Measurements from ENCODE around the gene JAZF1.
A peak's percentile ranks its signal among the peaks of the same experiment; 100 is the strongest.

The JAZF1 gene

DNA sequence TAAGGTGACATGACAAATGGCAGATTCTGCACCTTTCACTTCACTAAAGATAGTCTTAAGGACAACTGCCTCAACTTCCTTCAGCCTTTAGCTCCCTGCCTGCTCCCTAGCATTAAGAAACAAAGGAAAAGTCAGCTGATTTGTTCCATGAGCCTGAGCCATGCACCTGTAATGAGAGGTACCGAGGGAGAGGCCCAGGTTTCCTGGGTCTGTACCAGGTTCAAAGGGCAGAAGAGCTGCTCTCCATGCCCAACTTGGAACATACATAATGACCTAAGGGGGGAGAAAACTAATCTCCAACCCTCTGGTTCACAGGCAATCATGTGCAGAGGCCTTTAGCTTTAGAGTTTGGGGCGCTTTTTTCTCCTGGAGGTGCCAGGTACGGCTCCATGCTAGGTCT is 111.2 kb downstream of the JAZF1 start:
- DNase-seq = no peak

DNA sequence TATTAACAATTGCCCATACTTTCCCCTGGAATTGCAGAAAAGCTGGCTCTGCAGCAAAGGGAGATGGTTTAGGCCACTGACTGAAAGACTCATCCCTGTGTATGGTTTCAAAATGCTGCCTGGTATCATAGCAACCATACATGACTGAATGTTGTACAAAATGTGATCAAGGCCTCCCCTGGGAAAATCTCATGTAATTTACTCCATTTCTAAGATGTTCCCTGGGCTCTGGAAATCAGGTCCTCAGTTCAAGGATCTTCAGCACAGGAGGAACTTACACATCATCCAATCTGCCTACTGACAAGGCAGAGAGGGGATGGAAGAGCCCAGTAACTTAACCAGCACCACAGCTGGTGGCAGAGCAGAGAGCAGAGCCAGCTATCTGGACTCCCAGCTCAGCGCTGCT is 111.8 kb downstream of the JAZF1 start:
- DNase-seq = peak; percentile 36

DNA sequence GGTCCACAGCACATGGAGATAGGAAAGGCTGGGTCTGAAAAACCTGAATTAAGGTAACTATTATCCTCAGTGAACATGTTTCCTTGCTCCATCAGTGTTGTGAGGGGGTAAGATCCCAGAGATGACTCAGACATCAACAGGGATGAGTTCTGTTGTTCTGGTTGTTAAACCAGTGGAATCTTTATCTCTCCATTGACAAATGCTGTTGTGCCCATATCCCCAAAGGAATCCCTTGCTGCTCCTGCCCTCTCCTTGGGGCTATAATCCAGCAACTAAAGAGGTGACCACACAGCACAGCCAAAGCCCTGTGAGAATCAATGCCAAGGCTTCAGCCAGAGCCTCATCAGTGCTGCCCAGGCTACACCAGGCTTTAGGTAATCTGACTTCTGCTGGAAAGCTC is 113.4 kb downstream of the JAZF1 start:
- peak; percentile 45 for DNase-seq

DNA sequence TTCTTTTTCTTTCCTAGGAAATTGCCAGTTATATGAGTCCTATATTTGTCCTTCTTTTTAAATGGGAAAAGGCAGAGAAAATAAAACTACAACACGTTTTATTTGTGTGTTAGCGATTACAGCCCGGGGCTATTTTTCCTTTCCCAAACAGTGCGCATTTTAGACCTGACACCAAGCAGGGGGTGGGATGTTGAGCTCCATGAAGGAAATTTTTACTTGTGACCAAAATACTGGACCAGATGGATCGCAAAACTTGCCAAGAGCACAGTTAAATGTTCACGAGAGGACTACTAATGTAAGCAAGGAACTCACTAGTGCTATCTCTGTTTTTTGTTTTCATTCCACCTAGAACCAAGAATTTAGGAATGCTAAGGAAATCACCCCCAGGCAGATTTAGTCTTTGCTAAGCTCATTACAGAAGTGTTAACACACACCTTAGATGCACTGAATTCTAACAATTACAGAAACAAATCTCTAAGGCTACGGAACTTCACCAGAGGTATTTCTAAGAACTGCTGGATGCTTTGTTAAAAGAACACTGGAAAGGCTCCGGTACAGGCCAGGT is 114.8 kb downstream of the JAZF1 start:
- no peak for DNase-seq

DNA sequence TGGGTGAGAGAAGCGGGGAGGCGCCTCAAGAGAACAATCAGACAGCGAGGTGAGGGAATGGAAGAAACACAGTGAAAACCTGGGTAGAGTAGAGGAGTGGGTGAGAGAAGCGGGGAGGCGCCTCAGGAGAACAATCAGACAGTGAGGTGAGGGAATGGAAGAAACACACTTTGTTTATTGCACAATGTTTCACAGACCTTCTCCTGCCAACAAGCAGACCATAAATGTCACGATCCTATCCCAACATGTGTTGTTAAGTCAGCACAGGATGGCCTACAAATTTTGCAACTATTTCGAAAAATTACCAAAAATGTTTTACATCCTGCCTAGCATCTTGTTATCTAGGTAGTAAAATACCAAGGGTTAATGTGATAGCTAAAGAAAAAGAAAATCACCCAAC is 115.3 kb downstream of the JAZF1 start:
- no peak for DNase-seq

DNA sequence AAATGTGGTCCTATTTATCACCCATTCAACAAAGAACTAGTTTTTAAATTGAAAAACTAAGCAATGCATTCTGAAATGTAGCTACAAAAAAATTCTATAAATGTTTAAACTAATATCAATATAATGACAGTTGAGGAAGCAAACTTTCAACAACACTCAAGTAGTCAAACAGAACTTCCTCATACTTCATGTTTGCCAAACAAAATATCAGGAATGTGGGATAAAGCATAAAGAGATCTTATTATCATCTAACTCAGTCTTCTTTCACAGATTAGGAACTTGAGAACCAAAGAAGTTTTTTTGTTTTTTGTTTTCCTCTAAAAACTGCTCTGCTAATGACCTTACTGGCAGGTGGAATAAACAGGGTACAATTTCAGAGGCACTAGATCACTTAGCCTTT is 116.2 kb downstream of the JAZF1 start:
- DNase-seq = no peak

DNA sequence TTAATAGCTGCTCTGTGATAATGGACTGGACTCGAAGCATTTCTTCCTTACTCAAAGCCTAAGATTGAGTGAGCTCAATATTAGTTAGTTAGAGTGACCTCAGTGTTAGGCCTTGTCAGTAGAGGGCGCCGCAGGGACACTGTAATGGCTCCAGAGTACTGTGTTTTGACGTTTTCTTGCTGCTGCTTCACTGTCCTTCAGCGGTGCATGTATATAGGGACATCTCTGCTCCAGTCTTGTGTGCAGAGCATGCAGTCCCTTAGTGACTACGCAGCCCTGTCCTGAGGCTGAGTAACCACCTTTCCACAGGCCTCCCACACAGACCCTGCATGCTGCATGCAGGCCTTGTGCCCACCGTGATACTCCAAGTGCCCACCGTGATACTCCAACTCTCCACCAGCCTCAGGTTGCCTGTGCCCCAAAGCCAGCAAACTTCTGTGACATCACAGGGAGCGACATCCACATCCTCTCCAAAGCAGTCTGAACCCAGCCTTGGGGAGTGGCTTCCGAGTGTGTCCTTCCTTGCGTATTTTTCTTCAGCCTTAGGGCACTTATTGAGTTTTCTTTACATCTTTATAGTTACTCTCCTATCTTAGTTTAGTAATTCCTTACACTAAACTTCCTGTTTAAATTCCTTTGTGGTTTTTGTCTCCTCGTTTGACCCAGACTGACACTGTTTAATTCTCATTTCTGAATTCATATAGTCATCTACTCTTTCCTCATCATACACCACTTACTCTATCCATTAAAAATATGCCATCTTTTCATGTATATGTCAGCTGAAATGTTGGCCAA is 118.2 kb downstream of the JAZF1 start:
- DNase-seq = peak; percentile 59

DNA sequence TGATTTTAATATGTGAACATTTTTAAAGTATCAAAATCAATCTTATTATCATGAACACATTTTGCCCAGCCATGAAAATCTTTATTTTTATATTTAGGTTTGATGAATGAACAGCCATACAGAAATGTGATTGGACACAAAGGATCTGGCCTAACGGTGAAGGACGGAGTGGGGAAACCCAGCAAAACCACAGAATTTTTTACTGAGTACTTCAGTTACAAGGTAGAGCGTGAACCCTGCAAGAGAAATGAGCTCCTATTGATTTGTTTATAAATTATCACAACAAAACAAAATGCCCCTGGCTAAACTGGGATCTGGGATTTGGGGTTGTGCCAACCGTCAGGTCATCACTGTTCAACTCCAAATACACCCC is 118.8 kb downstream of the JAZF1 start:
- DNase-seq = no peak

DNA sequence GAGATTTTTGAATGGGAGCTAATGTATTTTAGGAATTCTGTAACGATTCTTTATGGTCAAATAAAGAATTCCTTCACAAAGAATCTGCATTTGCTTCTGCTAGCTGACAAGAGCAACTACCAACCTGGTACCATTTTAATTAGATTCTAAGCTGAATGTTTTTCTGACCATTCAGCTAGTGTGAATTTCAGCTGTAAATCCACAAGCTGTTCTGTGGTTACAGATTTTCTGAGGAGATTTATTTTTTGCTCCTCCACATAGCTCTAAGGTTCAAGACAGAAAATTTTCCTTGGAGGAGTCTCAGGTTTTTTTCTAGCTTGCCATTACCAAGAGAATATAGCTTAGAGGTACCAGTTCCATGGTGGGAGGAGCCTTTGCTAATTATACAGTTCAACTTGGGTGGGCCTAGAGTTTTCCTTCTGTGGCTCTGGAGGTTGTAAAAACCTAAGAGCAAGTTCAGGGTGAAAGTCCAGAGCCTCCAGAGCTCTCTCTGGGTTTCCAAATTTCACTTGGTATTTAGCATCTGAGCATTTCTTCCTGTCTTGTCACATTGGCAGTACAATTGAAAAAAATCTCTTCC is 120.1 kb downstream of the JAZF1 start:
- DNase-seq = no peak

DNA sequence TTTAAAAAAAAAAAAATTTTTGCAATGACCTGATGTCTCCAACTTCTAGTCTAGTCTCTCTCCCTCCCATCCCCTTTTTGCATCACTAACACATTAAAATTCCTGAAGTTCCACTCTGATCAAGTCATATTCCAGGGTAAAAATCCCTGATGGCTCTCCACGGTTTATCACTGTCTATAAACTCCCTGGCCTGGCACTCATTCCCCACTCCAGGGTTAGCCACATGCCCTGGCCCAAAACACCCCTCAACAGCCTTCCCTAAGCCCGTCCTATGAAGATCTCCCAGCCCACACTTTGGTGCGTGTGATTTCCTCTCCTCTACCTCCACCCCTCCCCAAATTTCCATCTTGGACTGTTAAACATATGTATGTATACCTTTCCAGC is 125.4 kb downstream of the JAZF1 start:
- DNase-seq = peak; percentile 88

DNA sequence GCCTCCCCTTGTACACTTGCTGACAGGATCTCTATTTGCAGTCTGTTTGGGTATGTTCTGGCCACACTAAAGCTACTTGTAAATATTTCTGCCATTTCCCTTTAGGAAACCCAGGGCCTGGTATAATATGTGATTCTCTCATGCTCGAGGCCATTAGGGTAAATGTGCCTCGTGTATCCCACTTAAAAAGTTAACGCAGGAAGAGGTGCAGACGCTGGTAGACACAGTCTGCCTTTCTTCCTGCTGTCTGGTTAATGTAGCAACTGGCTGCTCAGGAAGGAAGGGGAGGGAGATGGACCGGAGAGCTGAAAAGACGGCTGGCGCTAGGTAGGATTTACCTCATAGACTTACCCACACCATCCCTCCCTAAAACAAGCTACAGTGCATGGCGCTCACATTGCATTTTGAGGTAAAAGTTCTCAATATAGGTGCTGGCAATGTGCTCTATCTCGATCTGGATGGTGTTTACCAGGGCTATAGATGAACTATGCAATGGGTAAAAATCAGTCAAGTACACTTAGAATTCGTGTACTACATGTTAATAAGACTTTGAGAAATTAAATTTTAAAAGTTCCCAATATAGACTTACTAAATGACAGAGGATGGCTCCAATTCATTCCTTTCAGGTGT is 125.9 kb downstream of the JAZF1 start:
- DNase-seq = peak; percentile 69

DNA sequence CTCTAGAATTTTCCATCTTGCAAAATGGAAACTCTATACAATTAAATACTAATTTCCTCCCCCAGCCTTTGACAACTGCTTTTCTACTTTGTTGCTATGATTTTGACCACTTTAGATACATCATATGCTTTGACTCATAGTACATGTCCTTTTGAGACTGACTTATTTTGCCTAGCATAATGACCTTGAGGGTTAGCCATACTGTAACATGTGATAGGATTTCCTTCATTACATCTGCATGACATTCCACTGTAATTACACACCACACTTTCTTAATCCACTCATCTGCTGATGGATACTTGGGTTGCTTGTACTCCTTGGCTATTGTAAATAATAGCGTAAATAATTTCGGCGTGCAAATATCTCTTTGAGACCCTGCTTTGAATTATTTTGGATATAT is 127.7 kb downstream of the JAZF1 start:
- DNase-seq = no peak

DNA sequence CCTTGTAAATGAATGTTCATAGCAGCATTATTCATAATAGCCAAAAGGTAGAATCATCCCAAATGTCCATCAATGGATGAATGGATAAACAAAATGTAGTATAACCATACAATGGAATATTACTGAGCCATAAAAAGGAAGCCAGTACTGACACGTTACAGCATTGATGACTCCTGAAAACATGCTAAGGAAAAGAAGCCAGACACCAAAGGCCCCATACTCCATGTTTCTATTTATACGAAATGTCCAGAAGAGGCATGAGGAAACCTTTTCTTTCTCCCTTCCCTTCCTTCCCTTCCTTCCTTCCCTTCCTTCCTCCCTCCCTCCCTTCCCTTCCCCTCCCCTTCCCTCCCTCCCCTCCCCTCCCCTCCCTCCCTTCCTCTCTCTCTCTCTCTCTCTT is 131.9 kb downstream of the JAZF1 start:
- DNase-seq = no peak

DNA sequence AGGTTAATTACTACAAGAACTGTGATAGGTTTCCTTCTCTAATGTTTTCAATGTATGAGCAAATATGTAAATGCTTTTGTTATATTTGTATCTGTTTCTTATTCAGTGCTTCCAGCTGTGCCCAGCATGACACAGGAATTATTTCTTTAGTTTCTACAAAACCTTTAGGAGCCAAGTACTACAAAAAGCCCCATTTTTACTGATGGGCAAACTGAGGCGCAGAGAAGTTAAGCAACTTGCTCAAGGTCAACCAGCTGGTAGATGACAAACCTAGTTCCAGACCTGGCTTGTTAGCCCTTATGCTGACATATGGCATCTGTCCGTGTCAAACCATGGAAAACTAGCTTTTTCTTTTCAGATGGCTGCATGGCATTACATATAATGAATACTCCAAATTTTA is 134.6 kb downstream of the JAZF1 start:
- no peak for DNase-seq

DNA sequence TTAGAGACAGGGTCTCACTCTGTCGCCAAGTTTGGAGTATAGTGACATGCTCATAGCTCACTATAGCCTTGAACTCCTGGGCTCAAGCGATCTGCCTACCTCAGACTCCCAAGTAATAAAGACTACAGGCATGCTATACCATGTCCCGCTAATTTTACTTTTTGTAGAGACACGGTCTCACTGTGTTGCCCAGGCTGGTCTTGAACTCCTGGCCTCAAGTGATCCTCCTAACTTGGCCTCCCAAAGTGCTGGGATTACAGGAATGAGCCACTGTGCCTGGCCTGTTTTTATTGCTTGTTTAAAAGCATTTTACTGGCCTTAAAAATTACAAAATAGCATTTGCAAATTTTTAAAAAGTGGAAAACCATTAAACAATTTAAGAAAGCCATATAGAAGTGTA is 135.0 kb downstream of the JAZF1 start:
- no peak for DNase-seq

DNA sequence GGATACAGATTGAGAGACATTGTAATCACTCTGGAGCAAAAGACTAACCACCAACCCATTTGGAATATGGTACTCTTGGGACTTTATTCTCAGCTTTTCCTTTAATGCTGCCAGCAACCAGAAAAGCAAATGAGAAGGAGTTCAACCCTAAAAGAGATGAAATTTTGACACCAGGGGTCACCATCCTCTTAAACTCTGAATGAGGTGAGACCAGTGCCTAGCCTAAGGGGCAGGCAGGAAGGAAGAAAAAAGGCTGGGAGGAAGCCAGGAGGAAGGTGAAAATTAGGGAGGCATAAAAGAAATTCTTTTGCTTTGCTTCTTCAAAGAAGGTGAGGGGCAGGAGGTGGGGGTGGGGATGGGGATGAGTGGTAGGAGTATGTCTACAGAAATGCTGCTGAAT is 135.8 kb downstream of the JAZF1 start:
- no peak for DNase-seq

DNA sequence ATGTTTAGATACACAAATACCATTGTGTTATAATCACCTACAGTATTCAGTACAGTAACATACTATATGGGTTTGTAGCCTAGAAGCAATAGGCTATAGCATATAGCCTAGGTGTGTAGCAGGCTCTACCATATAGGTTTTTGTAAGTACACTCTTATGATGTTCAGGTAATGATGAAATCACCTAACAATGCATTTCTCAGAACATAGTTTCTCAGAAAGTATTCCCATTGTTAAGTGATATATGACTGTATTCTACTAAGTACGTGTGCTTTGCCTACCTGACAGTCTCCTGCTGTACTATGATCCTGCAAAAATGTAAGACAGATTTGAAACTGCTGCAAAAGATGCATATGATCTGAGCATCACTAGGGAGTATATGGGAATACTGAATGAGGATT is 137.9 kb downstream of the JAZF1 start:
- DNase-seq = no peak

DNA sequence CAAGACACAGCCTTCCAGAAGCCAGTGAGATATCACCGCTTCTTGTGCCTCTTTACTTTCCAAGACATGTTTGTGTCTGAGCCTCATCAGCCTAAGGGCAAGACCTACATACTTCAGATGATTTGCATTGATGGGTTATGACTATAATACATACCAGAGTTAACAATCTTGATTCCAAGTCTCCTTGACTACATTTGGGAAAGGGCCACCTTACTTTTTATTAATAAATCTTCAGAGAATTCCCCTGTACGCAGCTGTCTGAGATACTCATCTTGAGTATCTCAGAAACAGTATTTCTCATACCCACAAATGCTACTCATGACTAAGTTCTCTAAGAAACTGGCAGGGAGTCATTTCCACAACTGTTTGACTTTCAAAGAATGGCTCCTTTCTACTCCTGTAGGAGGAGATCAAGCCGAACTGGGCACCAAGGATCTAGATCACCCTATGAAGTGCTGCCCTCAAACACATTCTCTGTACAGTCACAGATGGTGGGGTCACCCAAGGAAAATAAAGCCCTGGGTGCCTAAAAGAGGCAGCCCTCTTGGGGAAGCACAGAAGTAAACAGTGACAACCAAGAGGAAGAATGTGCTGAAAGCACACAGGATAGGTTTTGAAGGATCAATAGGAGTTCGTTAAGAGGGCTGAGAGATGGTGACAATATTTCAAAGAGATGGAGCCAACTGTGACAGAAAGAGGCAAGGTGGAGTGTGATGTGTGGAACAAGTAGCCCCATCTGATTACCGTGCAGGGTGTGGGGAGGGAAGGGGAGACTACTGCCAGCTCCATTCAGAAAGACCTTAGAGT is 138.9 kb downstream of the JAZF1 start:
- DNase-seq = peak; percentile 76

DNA sequence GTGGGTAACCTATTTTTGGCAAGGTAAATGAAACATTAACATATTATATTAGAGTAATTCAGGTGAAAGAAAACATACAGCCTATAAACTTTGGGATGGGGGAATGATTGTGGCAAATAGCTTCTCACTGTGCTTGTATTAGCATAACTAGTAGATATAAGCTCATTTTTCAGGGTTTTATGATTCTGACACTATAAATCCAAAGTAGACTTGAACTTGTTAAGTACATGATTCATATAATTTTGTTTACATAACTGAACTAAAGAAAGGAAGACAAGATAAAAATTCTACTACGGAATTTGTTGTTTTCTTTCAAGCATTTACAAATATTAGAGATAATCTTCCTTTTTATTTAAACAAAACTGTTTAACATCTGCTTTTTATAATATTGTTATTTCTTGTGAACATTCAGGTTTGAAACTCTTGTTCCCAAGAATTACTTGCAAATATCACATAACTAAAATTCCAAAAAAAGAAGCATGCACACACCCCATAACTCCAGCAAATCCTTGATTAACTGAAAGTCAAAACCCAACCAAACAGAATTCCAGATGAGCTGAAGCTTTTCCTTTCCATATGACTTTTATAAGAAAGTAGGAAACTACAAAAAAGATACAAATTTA is 142.3 kb downstream of the JAZF1 start:
- DNase-seq = no peak

DNA sequence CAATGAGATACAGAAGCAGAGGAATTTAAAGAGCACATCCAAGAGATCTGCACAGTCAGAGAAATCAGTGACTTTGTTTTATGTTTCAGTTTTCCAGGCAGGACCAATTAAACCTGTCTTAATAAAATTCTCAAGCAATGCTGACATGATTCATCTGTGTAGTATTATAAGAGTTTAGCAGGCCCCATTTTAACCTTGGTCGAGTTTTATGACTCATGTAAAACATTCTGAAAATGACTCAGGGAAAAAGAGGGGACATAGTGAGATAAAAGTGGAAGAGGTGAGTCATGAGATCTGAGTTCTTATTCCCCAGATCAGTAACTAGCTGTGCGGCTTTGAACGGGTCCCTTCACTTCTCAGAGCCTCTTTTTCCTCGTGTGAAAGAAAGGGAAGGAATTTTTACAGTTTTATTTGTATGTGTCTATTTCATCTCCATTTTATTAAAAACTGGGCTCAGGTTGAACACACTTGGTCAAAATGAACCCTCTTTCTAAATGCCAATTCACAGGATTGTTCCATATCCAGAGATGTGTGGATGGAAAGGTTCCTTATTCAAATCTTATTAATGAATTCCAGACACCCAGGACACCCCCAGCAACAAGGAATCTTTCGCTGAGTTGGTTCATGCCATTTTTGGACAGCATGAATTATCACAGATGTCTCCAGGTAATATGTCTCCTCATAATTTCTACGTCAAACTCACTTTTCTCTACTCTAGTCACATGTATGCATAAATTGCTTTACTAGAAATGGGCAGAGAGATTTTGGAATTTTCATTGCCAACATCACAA is 143.2 kb downstream of the JAZF1 start:
- DNase-seq = peak; percentile 99

DNA sequence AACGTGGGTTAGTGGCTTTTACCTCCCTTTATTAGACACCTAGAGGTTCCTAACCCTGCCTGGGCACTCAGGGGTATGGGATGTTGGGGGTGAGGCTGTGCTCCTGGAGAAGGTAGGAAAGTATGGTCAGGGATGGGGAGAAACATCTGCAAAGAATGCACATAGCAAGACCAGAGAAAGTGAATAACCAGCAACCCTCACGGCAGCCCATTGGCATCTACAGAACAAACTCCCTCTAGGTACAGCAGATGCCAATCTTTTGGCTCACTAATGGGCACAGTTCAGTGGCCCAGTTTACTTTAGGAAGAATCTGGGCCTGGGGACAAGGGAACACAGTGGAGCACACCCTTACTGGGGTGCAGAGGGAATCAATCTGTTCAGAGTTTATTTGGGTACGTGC is 143.9 kb downstream of the JAZF1 start:
- DNase-seq = peak; percentile 27

DNA sequence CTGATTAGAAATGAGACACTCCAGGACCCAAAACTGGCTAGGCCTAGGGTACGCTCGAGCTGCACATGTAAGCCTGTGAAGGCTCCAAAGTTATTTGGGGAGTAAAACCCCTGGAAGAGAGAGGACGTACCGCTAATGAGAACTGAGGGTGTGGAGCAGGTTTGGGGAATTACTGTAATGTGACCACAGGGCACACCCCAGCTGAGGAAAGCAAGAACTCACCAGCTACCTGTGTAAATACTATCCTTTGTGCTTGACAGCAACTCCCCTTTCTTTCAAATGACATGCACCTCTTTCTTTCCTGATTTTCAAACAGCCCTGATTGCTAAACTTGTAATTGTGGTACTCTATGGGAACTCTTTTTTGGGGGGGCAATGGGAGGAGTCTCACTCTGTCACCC is 147.2 kb downstream of the JAZF1 start:
- no peak for DNase-seq

Data from kidney glomerular epithelial cell (primary cell).